WI38 (cell line): ENCODE results near the gene OTUB2.
"Not testable (repeated sequence)": the region's sequence is repeated elsewhere in the genome, so short reads cannot be mapped to it uniquely, and the experiment has no call there.

Experiments used
- H3K4me3 ChIP-seq: 2 replicates; pipeline ENCODE4 v1.5.1; 2011; ENCODE audit warnings: low read depth, mild to moderate bottlenecking, control low read depth, low read length
- TF ChIP-seq, protein P1 (sequence below): IDR thresholded peaks from 2 replicates; pipeline ENCODE4 v1.5.1; 2012; ENCODE audit warnings: low read depth, mild to moderate bottlenecking, control low read depth, low read length

The OTUB2 gene

DNA sequence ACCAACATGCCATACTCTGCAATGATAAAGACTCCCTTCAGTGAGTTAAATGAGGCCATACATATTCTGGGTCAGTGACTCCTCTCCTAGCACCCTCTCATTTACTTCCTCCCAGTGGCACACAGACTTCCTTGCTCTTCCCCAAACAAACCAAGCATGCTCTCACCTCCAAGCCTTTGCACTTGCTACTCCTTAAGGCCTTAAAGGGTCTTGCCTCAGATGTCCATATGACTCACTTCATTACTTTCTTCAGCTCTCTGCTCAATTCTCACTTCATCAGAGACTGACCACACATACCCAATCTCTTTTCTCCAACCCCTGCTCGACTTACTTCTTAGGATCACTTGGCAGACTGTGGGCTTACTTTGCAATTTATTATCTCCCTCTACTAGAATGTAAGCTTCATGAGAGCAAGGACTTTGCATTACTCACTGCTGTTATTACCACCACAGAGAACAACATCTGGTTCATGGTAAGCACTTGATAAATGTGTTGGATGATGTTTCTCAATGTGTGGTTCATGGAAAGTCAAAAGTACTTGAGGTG, 32.1 kb downstream of the OTUB2 start:
- TF ChIP-seq, protein P1, sequence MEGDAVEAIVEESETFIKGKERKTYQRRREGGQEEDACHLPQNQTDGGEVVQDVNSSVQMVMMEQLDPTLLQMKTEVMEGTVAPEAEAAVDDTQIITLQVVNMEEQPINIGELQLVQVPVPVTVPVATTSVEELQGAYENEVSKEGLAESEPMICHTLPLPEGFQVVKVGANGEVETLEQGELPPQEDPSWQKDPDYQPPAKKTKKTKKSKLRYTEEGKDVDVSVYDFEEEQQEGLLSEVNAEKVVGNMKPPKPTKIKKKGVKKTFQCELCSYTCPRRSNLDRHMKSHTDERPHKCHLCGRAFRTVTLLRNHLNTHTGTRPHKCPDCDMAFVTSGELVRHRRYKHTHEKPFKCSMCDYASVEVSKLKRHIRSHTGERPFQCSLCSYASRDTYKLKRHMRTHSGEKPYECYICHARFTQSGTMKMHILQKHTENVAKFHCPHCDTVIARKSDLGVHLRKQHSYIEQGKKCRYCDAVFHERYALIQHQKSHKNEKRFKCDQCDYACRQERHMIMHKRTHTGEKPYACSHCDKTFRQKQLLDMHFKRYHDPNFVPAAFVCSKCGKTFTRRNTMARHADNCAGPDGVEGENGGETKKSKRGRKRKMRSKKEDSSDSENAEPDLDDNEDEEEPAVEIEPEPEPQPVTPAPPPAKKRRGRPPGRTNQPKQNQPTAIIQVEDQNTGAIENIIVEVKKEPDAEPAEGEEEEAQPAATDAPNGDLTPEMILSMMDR, result no peak
- no peak overlapping the region for H3K4me3 ChIP-seq

DNA sequence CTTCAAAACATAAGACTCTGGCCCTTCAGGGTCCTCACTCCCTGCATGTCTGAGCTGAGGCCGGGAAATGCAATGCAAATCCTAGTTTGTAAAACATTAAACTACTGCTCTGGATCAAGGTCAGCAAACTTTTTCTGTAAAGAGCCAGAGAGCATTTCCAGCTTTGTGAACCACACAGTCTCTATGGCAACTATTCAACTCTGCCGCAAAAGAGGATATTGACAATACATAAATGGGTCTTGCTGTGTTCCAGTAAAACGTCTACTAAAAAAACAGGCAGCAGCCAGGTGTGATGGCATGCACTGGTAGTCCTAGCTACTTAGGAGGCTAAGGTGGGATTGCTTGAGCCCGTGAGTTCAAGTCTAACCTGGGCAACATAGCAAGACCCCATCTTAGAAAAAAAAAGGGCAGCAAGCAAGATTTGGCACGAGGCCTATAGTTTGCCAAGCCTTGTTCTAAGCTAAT, 32.6 kb downstream of the OTUB2 start:
- no peak overlapping the region for H3K4me3 ChIP-seq
- TF ChIP-seq, protein P1, result no peak

GRCh38 chr14:94059998-94060397, 33.9 kb downstream of the OTUB2 start:
- no peak overlapping the region for H3K4me3 ChIP-seq
- TF ChIP-seq, protein P1, result no peak

GRCh38 chr14:94062344-94062940, 36.3 kb downstream of the OTUB2 start:
- no peak overlapping the region for H3K4me3 ChIP-seq
- TF ChIP-seq, protein P1, result no peak

GRCh38 chr14:94066089-94066676, 40.0 kb downstream of the OTUB2 start:
- TF ChIP-seq, protein P1, result no peak

GRCh38 chr14:94072076-94072475, 45.9 kb downstream of the OTUB2 start:
- not testable (repeated sequence) for H3K4me3 ChIP-seq

More at GRCh38 chr14:94066089-94066676, 40.0 kb downstream of the OTUB2 start:
- no peak overlapping the region for H3K4me3 ChIP-seq

DNA sequence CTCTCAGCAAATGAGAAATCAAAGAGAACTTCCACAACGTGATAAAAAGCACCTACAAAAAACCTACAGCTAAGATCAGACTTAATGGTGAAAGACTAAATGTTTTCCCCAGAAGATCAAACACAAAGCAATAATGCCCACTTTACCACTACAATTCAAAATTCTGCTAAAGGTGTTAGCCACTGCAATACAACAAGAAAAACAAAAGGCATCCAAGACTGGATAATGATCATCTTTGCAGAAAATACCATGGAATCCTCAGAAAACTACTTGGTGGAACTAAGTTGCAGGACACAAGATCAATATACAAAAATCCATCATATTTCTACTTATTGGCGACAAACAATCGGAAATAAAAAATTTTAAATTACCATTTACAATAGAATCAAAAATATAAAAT, 48.4 kb downstream of the OTUB2 start:
- H3K4me3 ChIP-seq, result no peak overlapping the region
- TF ChIP-seq, protein P1, result no peak
